D721Med (cell line): ENCODE data around the gene CLDND1.

Experiments
- DNase-seq: peaks from one replicate; pipeline ENCODE4 v3.0.0; 2011; ENCODE audit warnings: low spot score; ENCODE audit not compliant: insufficient read length
- FAIRE-seq: peaks from 2 replicates; lab custom pipeline; 2011; peaks lifted over from hg19 to GRCh38; lab: Jason Lieb, UNC
- CTCF ChIP-seq: IDR thresholded peaks from 2 replicates; pipeline ENCODE4 v1.5.1; 2012; ENCODE audit warnings: mild to moderate bottlenecking, control low read depth; ENCODE audit not compliant: insufficient read depth; ENCODE audit errors: missing control alignments

The CLDND1 gene

GRCh38 chr3:98540346-98540745, 17.6 kb upstream of the CLDND1 start:
- no peak for FAIRE-seq
- no peak for TF ChIP-seq CTCF
- no peak for DNase-seq

DNA sequence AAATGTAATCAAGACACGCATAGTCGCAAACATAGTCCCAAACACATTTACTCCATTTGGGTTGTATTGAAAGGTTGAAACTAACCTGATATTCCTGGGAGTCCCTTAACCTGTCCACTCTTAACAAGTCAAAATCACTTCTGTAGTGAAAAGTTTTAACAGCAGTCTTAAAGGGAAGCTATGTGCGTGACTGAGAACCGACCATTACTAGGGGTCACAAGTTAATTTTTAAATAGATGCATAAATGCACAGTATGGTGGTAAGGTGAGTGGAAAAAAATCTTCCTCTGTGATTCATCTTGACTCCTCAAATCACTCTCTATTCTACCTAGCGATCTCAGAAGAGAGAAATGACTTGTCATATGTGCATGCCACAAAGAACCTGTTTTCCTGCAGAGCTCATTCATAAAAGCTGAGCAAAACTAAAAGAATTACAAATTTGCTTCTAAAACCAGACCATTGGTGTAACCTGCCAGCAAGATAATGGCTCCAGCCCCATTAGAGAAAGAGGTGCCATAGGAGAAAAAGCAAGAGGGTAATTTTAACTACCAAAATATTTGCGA, 13.8 kb upstream of the CLDND1 start:
- TF ChIP-seq CTCF: no peak
- DNase-seq: no peak
- no peak for FAIRE-seq

GRCh38 chr3:98534734-98535133, 12.0 kb upstream of the CLDND1 start:
- TF ChIP-seq CTCF: no peak
- FAIRE-seq: no peak
- no peak for DNase-seq

DNA sequence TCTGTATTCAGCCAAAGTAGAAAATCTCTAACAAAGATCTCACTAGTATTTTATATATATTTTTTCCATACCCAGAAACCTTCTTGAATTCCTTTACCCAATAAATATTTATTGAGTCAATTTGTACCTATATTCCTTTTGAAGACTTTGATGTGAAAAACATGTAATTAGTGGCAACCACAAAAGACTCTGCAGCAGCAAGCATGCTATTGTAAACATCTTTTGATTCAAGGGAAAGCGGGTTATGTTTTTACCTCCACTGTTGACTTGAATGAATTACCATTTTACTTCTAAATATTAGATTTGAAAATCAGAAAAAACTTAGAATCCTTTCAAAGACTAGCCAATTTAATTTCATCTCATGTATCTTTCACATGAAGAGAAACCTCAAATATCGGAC, 11.5 kb upstream of the CLDND1 start:
- TF ChIP-seq CTCF: no peak
- DNase-seq (no peak), FAIRE-seq (no peak)

- no peak for DNase-seq
- TF ChIP-seq CTCF: no peak
- FAIRE-seq: no peak
Observed at GRCh38 chr3:98532709-98533571, 10.2 kb upstream of the CLDND1 start.

GRCh38 chr3:98532275-98532637, 9.6 kb upstream of the CLDND1 start:
- no peak for FAIRE-seq
- no peak for DNase-seq
- TF ChIP-seq CTCF: no peak
